NCI-H2171 treated with DMSO at 0.1 percent for 48 hours (cell line): ENCODE measurements around the gene LGR6.

Source experiments
- DNase-seq: peaks from one replicate; lab custom pipeline; 2025; lab: John Stamatoyannopoulos, UW

LGR6 gene

GRCh38 chr1:202268817-202269216, 75.2 kb downstream of the LGR6 start:
- no peak for DNase-seq

GRCh38 chr1:202270871-202271326, 77.3 kb downstream of the LGR6 start:
- peak; percentile 98 for DNase-seq

GRCh38 chr1:202272103-202272845, 78.7 kb downstream of the LGR6 start:
- no peak for DNase-seq

- DNase-seq = no peak
Measured at GRCh38 chr1:202274611-202275010, 81.0 kb downstream of the LGR6 start.

- DNase-seq = peak; percentile 63
Measured at GRCh38 chr1:202275061-202275770, 81.6 kb downstream of the LGR6 start.

GRCh38 chr1:202276081-202276715, 82.6 kb downstream of the LGR6 start:
- peak; percentile 15 for DNase-seq

GRCh38 chr1:202276920-202277319, 83.3 kb downstream of the LGR6 start:
- DNase-seq = no peak

GRCh38 chr1:202278751-202279150, 85.2 kb downstream of the LGR6 start:
- no peak for DNase-seq

GRCh38 chr1:202279806-202280205, 86.2 kb downstream of the LGR6 start:
- DNase-seq = no peak

GRCh38 chr1:202280595-202280994, 87.0 kb downstream of the LGR6 start:
- DNase-seq = no peak

GRCh38 chr1:202281316-202282024, 87.9 kb downstream of the LGR6 start:
- DNase-seq = peak; percentile 11

GRCh38 chr1:202282025-202282371, 88.4 kb downstream of the LGR6 start:
- no peak for DNase-seq

GRCh38 chr1:202282596-202283283, 89.1 kb downstream of the LGR6 start:
- no peak for DNase-seq

- DNase-seq = peak; percentile 82
Measured at GRCh38 chr1:202283379-202283844, 89.8 kb downstream of the LGR6 start.

GRCh38 chr1:202283991-202284390, 90.4 kb downstream of the LGR6 start:
- DNase-seq = no peak

GRCh38 chr1:202285908-202286307, 92.3 kb downstream of the LGR6 start:
- no peak for DNase-seq

GRCh38 chr1:202286622-202287097, 93.1 kb downstream of the LGR6 start:
- no peak for DNase-seq

- DNase-seq = no peak
Measured at GRCh38 chr1:202287196-202287595, 93.6 kb downstream of the LGR6 start.

GRCh38 chr1:202288177-202288576, 94.6 kb downstream of the LGR6 start:
- no peak for DNase-seq

- DNase-seq = no peak
Measured at GRCh38 chr1:202289009-202289408, 95.4 kb downstream of the LGR6 start.

- DNase-seq = no peak
Measured at GRCh38 chr1:202291001-202291400, 97.4 kb downstream of the LGR6 start.
